GM19468 (cell line): Measurements from ENCODE around the gene TP63.

Source experiments
- ATAC-seq: cut with Tn5 transposase; IDR thresholded peaks from one replicate; pipeline ENCODE4 v1.9.1; 2021; ENCODE audit warnings: mild to moderate bottlenecking, moderate library complexity, moderate number of reproducible peaks; ENCODE audit not compliant: unreplicated experiment; ENCODE audit errors: extremely low read depth

Gene TP63

DNA sequence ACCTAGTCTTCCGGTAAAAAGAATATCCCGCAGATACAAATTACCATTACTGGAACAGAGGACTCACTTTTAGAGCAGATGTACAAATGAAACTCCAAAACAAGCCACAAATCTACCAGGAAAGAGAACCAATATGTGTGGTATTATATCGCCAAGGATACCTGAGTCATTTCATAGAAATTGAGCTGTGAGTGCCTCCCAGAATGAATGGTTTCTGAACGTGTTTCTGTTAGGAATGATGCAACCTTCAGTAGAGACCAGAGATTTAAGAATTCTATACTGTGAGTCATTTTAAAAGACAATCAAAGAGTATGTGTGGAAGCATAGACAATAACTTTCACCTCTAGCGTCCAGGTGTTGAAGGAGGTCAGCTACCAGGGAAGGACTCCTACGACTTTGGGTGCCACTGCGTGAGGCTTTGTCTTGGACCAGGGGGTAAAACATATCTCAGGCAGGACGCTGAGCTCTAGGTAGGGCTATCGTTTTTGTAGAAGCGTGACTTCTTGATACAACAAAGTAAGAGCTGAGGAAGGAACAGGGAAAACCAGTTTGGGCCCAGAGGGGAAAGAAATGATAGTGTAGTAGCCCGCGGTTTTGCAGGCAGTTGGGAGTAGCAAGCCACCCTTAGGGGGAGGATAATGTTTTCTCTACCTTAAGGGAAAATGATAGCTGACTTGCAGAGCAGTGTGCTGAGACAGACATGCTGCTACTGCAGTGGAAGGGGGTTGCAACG lies 210.4 kb downstream of the TP63 start:
- no peak for ATAC-seq

- ATAC-seq = no peak
These were observed 211.8 kb downstream of the TP63 start for GRCh38 chr3:189842681-189843602.

GRCh38 chr3:189845069-189845468 lies 213.9 kb downstream of the TP63 start:
- no peak for ATAC-seq

GRCh38 chr3:189848395-189849040 lies 217.3 kb downstream of the TP63 start:
- no peak for ATAC-seq

DNA sequence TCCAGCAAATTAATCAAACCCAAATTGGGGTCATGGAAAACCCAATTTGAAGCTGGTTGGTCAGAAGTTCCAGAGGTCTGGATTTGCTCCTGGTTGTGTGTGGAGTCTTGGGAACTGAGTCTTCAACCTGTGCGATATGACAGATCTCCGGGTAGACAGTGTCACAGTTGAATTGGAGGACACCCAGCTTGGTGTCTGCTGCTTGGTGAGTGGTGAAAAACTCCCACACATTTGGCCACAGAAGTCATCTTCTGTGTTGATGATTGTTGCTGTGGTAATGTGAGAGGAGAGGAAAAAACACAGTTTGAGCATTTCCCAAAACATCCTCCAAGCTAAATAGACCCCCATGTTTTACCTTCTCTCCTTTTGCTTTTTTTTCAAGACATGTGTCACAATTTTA lies 218.1 kb downstream of the TP63 start:
- no peak for ATAC-seq

DNA sequence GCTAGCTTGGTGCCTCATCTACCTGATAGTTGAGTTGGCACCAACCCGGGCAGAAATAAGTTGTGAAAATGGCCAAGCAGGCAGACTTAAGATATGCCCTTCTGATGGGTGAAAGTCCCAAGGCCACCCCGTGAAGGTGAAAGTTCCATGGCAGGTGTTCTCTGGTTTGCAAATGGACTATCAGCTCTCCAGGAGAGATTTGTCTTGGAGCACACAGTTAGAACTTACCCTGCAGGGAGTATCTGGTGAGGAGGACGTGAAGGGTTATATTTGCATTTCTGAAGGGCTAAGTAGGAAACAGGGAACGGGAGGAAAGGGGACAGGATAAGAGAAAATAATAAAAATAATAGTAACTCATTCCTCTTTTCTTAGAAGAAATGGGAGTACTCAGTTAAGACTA lies 220.5 kb downstream of the TP63 start:
- no peak for ATAC-seq

DNA sequence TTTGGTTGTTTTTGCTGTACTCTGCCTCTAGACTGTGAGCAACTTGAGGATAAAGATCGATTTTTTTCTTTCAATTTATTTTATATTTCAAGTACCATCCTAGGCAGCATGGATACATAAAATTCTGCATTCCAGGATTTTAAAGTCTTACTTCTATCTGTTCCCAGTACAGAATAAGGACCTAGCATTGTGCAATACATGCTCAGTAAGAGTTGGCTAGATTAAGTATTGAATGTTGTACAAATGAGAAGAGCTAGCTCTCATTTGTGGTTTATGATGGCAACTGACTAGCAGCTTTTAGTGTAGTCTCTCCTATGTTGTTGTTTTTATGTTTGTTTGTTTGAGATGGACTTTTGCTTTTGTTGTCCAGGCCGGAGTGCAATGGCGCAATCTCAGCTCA lies 222.7 kb downstream of the TP63 start:
- no peak for ATAC-seq

- ATAC-seq = no peak
These were observed 229.1 kb downstream of the TP63 start for GRCh38 chr3:189860296-189860695.

- ATAC-seq = no peak
These were observed 231.3 kb downstream of the TP63 start for GRCh38 chr3:189862385-189862998.

DNA sequence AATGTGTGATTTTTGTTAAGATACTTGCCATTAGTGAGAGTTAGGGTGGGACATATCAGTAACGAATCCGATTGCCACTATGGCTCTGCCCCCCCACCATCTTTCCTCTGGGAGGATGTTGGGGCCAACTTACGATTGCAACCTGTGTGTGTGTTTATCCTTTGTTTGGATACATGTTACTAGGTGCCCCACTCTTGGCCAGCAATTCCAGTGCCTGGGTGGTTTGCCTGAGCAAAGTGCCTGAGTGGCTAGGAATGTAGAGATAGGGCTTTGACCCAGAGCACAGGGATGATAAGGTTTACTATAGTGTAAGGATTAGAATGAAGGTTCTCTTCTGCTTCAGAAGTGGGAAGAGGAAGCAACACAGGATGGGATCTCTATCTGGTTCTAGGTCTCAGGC lies 231.8 kb downstream of the TP63 start:
- no peak for ATAC-seq

DNA sequence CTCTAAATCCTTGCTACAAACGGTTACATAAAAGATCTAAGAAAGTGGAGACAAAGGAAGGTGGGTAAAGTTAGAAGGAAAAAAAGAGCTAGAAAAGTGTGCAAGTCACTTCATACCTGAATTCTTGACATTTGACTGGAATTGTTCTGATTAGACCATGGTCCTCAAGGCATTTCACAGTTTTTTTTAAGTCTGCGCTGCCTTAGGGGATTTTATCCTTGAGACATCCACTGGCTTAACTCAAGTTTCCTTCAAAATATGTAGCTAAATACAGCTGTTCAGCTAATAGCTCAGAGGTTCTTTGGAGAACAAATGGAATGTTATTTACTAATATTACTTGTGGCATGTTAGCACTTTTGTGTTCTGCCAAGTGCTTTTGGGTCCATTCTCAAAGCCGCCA lies 236.9 kb downstream of the TP63 start:
- no peak for ATAC-seq

- no peak for ATAC-seq
These were observed 238.0 kb downstream of the TP63 start for GRCh38 chr3:189869165-189869564.

DNA sequence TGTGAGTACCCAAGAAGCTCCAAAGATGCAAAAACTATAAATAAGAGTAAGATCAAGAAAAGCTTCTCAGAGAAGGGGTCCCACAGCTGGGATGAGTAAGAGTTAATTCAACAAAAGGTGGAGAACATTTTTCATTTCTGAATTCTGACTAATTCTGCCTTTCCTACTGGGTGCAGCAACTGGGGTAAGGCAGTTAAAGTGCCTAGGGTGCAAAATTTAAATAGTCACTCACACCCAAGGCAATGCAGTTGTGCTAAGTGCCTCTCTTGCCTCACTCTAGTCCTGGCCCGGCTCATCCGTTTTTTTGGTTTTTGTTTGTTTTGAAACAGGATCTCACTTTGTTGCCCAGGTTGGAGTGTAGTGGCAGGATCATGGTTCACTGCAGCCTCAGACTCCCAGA lies 240.2 kb downstream of the TP63 start:
- ATAC-seq = no peak

GRCh38 chr3:189883113-189883753 lies 252.0 kb downstream of the TP63 start:
- ATAC-seq = no peak

GRCh38 chr3:189890496-189890895 lies 259.3 kb downstream of the TP63 start:
- no peak for ATAC-seq

DNA sequence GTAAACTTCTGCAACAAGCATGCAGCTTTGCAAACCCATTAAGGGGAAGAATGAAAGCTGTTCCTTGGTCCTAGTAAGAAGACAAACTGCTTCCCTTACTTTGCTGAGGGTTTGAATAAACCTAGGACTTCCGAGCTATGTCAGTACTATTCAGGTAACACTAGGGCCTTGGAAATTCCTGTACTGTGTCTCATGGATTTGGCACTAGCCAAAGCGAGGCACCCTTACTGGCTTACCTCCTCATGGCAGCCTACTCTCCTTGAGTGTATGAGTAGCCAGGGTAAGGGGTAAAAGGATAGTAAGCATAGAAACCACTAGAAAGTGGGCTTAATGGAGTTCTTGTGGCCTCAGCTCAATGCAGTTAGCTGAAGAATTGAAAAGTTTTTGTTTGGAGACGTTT lies 265.3 kb downstream of the TP63 start:
- no peak for ATAC-seq

- no peak for ATAC-seq
These were observed 266.2 kb downstream of the TP63 start for GRCh38 chr3:189897406-189897805.

DNA sequence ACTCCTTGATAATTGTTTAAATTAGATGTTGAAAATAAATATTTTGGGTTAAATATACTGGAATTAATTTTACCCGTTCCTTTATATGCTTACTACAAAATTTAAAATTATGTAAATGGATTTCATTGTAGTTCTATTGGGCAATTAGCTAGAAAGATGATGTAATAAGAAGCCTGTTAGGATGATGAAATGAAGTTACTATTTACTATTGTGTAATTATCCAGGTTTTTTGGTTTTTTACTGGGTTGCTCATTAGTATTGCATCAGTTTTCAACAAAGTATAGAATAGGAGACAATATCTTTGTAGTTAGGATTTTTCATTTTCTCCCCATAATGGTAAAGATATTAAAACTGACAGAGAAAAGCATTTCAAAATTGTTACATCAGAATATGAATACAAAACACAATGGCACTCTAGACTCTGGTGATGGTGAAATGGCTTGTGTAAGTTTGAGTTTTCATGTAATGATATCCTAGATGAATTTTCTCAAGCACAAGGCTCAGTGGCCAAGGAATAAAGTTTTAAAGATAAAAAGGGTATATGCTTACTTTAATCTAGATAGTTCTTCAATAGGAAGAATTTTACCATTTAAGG lies 267.5 kb downstream of the TP63 start:
- no peak for ATAC-seq

DNA sequence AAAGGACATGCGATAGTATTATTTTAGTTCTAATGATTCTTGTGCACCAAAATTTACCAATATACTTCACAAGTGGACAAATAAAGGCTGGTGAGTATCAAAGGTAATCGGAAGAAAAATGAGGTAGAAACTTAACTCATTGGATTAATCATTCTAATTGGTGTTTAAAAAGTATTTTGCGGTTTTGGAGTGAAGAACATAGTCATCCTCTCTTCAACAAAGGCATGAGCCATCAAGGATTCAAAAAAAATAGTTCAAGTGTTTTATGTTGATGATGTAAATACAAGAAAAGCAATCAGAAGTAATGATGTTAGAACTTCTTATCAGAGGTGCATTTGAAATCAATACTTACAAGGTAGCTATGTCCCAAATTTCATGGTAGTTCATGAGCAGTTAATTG lies 268.0 kb downstream of the TP63 start:
- no peak for ATAC-seq

DNA sequence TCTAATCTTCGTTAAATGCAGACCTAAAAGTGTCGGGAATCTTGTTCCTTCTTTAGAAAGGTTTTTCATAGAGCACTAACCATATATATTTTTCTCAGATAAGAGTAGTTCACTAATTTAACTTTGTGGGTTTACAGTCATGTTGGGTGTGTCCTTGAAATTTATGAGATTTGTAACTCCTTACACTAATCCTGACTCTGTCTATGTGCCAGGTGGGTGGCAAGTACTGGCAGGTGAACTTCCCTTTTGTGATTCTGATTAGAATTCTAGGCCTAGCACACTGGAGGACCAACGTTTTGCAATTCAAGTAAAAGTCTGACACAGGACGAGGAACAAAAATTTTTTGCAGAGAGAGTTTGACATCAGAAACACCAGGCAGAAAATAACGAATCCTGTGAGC lies 269.4 kb downstream of the TP63 start:
- ATAC-seq = no peak
